HG03378 (cell line): ENCODE data around the gene TNIK.

Source experiments
- ATAC-seq: cut with Tn5 transposase; IDR thresholded peaks from one replicate; pipeline ENCODE4 v1.9.1; 2021; ENCODE audit warnings: mild to moderate bottlenecking, moderate library complexity; ENCODE audit not compliant: unreplicated experiment

TNIK gene

GRCh38 chr3:171026597-171027293, 433.5 kb downstream of the TNIK start, which contains the start of gene SLC2A2:
Gene SLC2A2, minus strand, starts transcription at chr3:171026720. Its CDS starts 50 bp downstream, at chr3:171026670.
- no peak for ATAC-seq

GRCh38 chr3:171023566-171023965, 436.6 kb downstream of the TNIK start:
- no peak for ATAC-seq

GRCh38 chr3:171021377-171021776, 438.8 kb downstream of the TNIK start:
- no peak for ATAC-seq

- ATAC-seq: no peak
Observed at GRCh38 chr3:171018156-171018935, 441.9 kb downstream of the TNIK start.

- no peak for ATAC-seq
Observed at GRCh38 chr3:171013822-171014748, 446.1 kb downstream of the TNIK start.

- no peak for ATAC-seq
Observed at GRCh38 chr3:171011873-171012336, 448.3 kb downstream of the TNIK start.
